Measurements from ENCODE around the gene PCDHGC3.

DNA sequence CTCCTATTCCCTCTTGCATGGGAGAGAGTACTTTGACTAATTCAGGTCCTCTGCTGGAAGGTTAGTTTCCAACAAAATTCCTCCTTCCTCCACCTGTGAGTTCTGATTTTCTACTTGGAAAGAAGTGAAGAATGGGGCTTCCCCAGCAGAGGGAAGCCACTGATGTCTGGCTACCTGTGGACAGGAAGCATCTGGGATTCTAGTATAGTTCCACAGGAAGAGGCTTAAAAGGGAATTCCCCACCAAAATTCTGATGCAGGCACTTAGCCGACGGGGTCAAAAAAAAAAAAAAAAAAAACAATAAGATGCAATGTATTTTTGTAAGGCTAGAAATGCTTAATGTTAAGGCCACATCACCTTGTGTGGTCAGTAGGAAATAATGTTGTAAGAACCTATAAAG, 46.5 kb downstream of the PCDHGC3 start:
- TF ChIP-seq CTCF (IDR thresholded peaks at IDR 0.05; ENCODE audit: borderline replicate concordance, extremely low read depth, low read length, poor library complexity, severe bottlenecking) (no peak), EZH2 (IDR thresholded peaks at IDR 0.05; ENCODE audit: borderline replicate concordance, low read depth, low read length, severe bottlenecking) (no peak)

Data from DND-41 (cell line).